ENCODE data around the gene GALNT18.
A peak's percentile ranks its signal among the peaks of the same experiment; 100 is the strongest.

Gene GALNT18

GRCh38 chr11:11535611-11536010 lies 86.2 kb downstream of the GALNT18 start:
- Histone ChIP-seq H3K4me2 (ENCODE audit: insufficient read depth, low read length, poor library complexity, severe bottlenecking) (no peak overlapping the region), H3K23ac (ENCODE audit: low read depth, low read length, poor library complexity) (no peak overlapping the region), H2BK12ac (ENCODE audit: low read length) (no peak overlapping the region), H2AK5ac (ENCODE audit: low read depth, low read length) (no peak overlapping the region), H3K27ac (replicated peaks; ENCODE audit: low read length) (no peak overlapping the region), H3K4me3 (ENCODE audit: low read length in 2 of 2) (peak overlapping the region in 1 of 2 donors; percentile 3), H3K4ac (ENCODE audit: low read length) (no peak overlapping the region), H4K8ac (ENCODE audit: low read depth, low read length) (no peak overlapping the region), H2BK15ac (ENCODE audit: low read length) (peak overlapping the region; percentile 70), H3K4me1 (ENCODE audit: control insufficient read depth in 2 of 2, insufficient read depth in 1 of 2, low read depth in 1 of 2, low read length in 2 of 2) (peaks cover 0 to 8% of the 10 kb centered on the region in 2 donors), H3K36me3 (replicated peaks in 1 of 2; ENCODE audit: control insufficient read depth in 2 of 2, insufficient read depth in 2 of 2, low read length in 2 of 2) (no peaks in the 10 kb centered on the region), H2BK120ac (ENCODE audit: low read depth, low read length) (no peak overlapping the region), H3K9ac (ENCODE audit: low read depth, low read length, poor library complexity) (no peak overlapping the region), H3K18ac (ENCODE audit: low read length) (peak overlapping the region; percentile 25), H2BK5ac (ENCODE audit: low read length) (no peak overlapping the region), H4K91ac (ENCODE audit: low read depth, low read length, poor library complexity) (no peak overlapping the region), H2AFZ (ENCODE audit: low read length) (peak overlapping the region; percentile 7), H3K27me3 (ENCODE audit: control insufficient read depth in 3 of 3, insufficient read depth in 3 of 3, low read depth in 1 of 3, low read length in 3 of 3) (no peaks in the 10 kb centered on the region), H3K79me1 (ENCODE audit: low read depth, low read length) (no peaks in the 10 kb centered on the region), H3K14ac (ENCODE audit: low read length) (peak overlapping the region; percentile 61), H3K9me3 (replicated peaks in 1 of 2; ENCODE audit: control insufficient read depth in 2 of 2, insufficient read depth in 1 of 2, low read depth in 1 of 2, low read length in 2 of 2) (no peaks in the 10 kb centered on the region)
- no peak for DNase-seq (ENCODE audit: low spot score)
- no CpG with 5 or more reads among the region's 6 CpGs for WGBS, 2 donors (ENCODE audit: extremely low coverage in 2 of 2, insufficient read length in 2 of 2, insufficient replicate concordance in 1 of 2)

- H2BK120ac ChIP-seq (ENCODE audit: low read depth, low read length) = no peak overlapping the region
- no peak overlapping the region for H3K9ac ChIP-seq (ENCODE audit: low read depth, low read length, poor library complexity)
- H2BK5ac ChIP-seq (ENCODE audit: low read length) = no peak overlapping the region
- H3K18ac ChIP-seq (ENCODE audit: low read length) = peak overlapping the region; percentile 51
- H3K23ac ChIP-seq (ENCODE audit: low read depth, low read length, poor library complexity) = no peak overlapping the region
- no peak overlapping the region for H4K91ac ChIP-seq (ENCODE audit: low read depth, low read length, poor library complexity)
- peaks cover 0 to 8% of the 10 kb centered on the region in 2 donors for H3K4me1 ChIP-seq (ENCODE audit: control insufficient read depth in 2 of 2, insufficient read depth in 1 of 2, low read depth in 1 of 2, low read length in 2 of 2)
- no peaks in the 10 kb centered on the region for H3K79me1 ChIP-seq (ENCODE audit: low read depth, low read length)
- H2AFZ ChIP-seq (ENCODE audit: low read length) = no peak overlapping the region
- no peak overlapping the region for H3K4ac ChIP-seq (ENCODE audit: low read length)
- H2AK5ac ChIP-seq (ENCODE audit: low read depth, low read length) = peak overlapping the region; percentile 21
- H2BK12ac ChIP-seq (ENCODE audit: low read length) = no peak overlapping the region
- no peak overlapping the region for H3K14ac ChIP-seq (ENCODE audit: low read length)
- no peak overlapping the region for H3K27ac ChIP-seq (replicated peaks; ENCODE audit: low read length)
- H3K36me3 ChIP-seq (replicated peaks in 1 of 2; ENCODE audit: control insufficient read depth in 2 of 2, insufficient read depth in 2 of 2, low read length in 2 of 2) = no peaks in the 10 kb centered on the region
- DNase-seq (ENCODE audit: low spot score) = no peak
- H3K4me3 ChIP-seq (ENCODE audit: low read length in 2 of 2) = peak overlapping the region in 1 of 2 donors; percentile 63
- no peak overlapping the region for H4K8ac ChIP-seq (ENCODE audit: low read depth, low read length)
- H3K27me3 ChIP-seq (ENCODE audit: control insufficient read depth in 3 of 3, insufficient read depth in 3 of 3, low read depth in 1 of 3, low read length in 3 of 3) = no peaks in the 10 kb centered on the region
- no peak overlapping the region for H3K4me2 ChIP-seq (ENCODE audit: insufficient read depth, low read length, poor library complexity, severe bottlenecking)
- WGBS, 2 donors (ENCODE audit: extremely low coverage in 2 of 2, insufficient read length in 2 of 2, insufficient replicate concordance in 1 of 2) = no CpG with 5 or more reads among the region's 4 CpGs
- no peaks in the 10 kb centered on the region for H3K9me3 ChIP-seq (replicated peaks in 1 of 2; ENCODE audit: control insufficient read depth in 2 of 2, insufficient read depth in 1 of 2, low read depth in 1 of 2, low read length in 2 of 2)
- H2BK15ac ChIP-seq (ENCODE audit: low read length) = no peak overlapping the region
These were observed 86.8 kb downstream of the GALNT18 start for GRCh38 chr11:11534981-11535380.

- Histone ChIP-seq H3K4me2 (ENCODE audit: insufficient read depth, low read length, poor library complexity, severe bottlenecking) (no peak overlapping the region), H2BK15ac (ENCODE audit: low read length) (no peak overlapping the region), H3K14ac (ENCODE audit: low read length) (no peak overlapping the region), H3K4me1 (ENCODE audit: control insufficient read depth in 2 of 2, insufficient read depth in 1 of 2, low read depth in 1 of 2, low read length in 2 of 2) (peaks cover 0 to 8% of the 10 kb centered on the region in 2 donors), H3K18ac (ENCODE audit: low read length) (no peak overlapping the region), H3K4me3 (ENCODE audit: low read length in 2 of 2) (no peak overlapping the region), H3K27me3 (ENCODE audit: control insufficient read depth in 3 of 3, insufficient read depth in 3 of 3, low read depth in 1 of 3, low read length in 3 of 3) (no peaks in the 10 kb centered on the region), H3K27ac (replicated peaks; ENCODE audit: low read length) (no peak overlapping the region), H3K4ac (ENCODE audit: low read length) (no peak overlapping the region), H2BK12ac (ENCODE audit: low read length) (no peak overlapping the region), H2AK5ac (ENCODE audit: low read depth, low read length) (no peak overlapping the region), H3K36me3 (replicated peaks in 1 of 2; ENCODE audit: control insufficient read depth in 2 of 2, insufficient read depth in 2 of 2, low read length in 2 of 2) (no peaks in the 10 kb centered on the region), H3K79me1 (ENCODE audit: low read depth, low read length) (no peaks in the 10 kb centered on the region), H2BK120ac (ENCODE audit: low read depth, low read length) (no peak overlapping the region), H4K91ac (ENCODE audit: low read depth, low read length, poor library complexity) (no peak overlapping the region), H3K23ac (ENCODE audit: low read depth, low read length, poor library complexity) (no peak overlapping the region), H3K9ac (ENCODE audit: low read depth, low read length, poor library complexity) (no peak overlapping the region), H2AFZ (ENCODE audit: low read length) (no peak overlapping the region), H4K8ac (ENCODE audit: low read depth, low read length) (no peak overlapping the region), H2BK5ac (ENCODE audit: low read length) (no peak overlapping the region), H3K9me3 (replicated peaks in 1 of 2; ENCODE audit: control insufficient read depth in 2 of 2, insufficient read depth in 1 of 2, low read depth in 1 of 2, low read length in 2 of 2) (no peaks in the 10 kb centered on the region)
- WGBS, 2 donors (ENCODE audit: extremely low coverage in 2 of 2, insufficient read length in 2 of 2, insufficient replicate concordance in 1 of 2) = no CpG with 5 or more reads among the region's 7 CpGs
- DNase-seq (ENCODE audit: low spot score) = no peak
These were observed 88.1 kb downstream of the GALNT18 start for GRCh38 chr11:11533751-11534150.

- no peaks in the 10 kb centered on the region for H3K36me3 ChIP-seq (replicated peaks in 1 of 2; ENCODE audit: control insufficient read depth in 2 of 2, insufficient read depth in 2 of 2, low read length in 2 of 2)
- H3K4me3 ChIP-seq (ENCODE audit: low read length in 2 of 2) = no peak overlapping the region
- H3K18ac ChIP-seq (ENCODE audit: low read length) = peak overlapping the region; percentile 29
- no peak for DNase-seq (ENCODE audit: low spot score)
- no peaks in the 10 kb centered on the region for H3K9me3 ChIP-seq (replicated peaks in 1 of 2; ENCODE audit: control insufficient read depth in 2 of 2, insufficient read depth in 1 of 2, low read depth in 1 of 2, low read length in 2 of 2)
- H3K27ac ChIP-seq (replicated peaks; ENCODE audit: low read length) = no peak overlapping the region
- H2BK15ac ChIP-seq (ENCODE audit: low read length) = no peak overlapping the region
- peaks cover 0 to 8% of the 10 kb centered on the region in 2 donors for H3K4me1 ChIP-seq (ENCODE audit: control insufficient read depth in 2 of 2, insufficient read depth in 1 of 2, low read depth in 1 of 2, low read length in 2 of 2)
- H2BK120ac ChIP-seq (ENCODE audit: low read depth, low read length) = no peak overlapping the region
- H3K9ac ChIP-seq (ENCODE audit: low read depth, low read length, poor library complexity) = no peak overlapping the region
- WGBS, 2 donors (ENCODE audit: extremely low coverage in 2 of 2, insufficient read length in 2 of 2, insufficient replicate concordance in 1 of 2) = no CpG with 5 or more reads among the region's 2 CpGs
- H2BK5ac ChIP-seq (ENCODE audit: low read length) = no peak overlapping the region
- H3K27me3 ChIP-seq (ENCODE audit: control insufficient read depth in 3 of 3, insufficient read depth in 3 of 3, low read depth in 1 of 3, low read length in 3 of 3) = no peaks in the 10 kb centered on the region
- no peak overlapping the region for H2BK12ac ChIP-seq (ENCODE audit: low read length)
- H3K14ac ChIP-seq (ENCODE audit: low read length) = no peak overlapping the region
- no peak overlapping the region for H2AFZ ChIP-seq (ENCODE audit: low read length)
- no peak overlapping the region for H3K23ac ChIP-seq (ENCODE audit: low read depth, low read length, poor library complexity)
- H4K8ac ChIP-seq (ENCODE audit: low read depth, low read length) = no peak overlapping the region
- H3K4me2 ChIP-seq (ENCODE audit: insufficient read depth, low read length, poor library complexity, severe bottlenecking) = no peak overlapping the region
- no peak overlapping the region for H2AK5ac ChIP-seq (ENCODE audit: low read depth, low read length)
- no peak overlapping the region for H4K91ac ChIP-seq (ENCODE audit: low read depth, low read length, poor library complexity)
- H3K4ac ChIP-seq (ENCODE audit: low read length) = no peak overlapping the region
- no peaks in the 10 kb centered on the region for H3K79me1 ChIP-seq (ENCODE audit: low read depth, low read length)
These were observed 88.7 kb downstream of the GALNT18 start for GRCh38 chr11:11533057-11533456.

Measured in neuronal stem cell (in vitro differentiated cells).